Activated T-helper 1 cell treated with Interleukin-2 at 50 U/mL for 16 hours (primary cell): Measurements from ENCODE around the gene CDK14.
"Not testable (repeated sequence)": the region's sequence is repeated elsewhere in the genome, so short reads cannot be mapped to it uniquely, and the experiment has no call there.

Experiments
- DNase-seq: peaks from one replicate; pipeline ENCODE4 v3.0.0-alpha.2; 2020; ENCODE audit warnings: low read depth

CDK14 gene

DNA sequence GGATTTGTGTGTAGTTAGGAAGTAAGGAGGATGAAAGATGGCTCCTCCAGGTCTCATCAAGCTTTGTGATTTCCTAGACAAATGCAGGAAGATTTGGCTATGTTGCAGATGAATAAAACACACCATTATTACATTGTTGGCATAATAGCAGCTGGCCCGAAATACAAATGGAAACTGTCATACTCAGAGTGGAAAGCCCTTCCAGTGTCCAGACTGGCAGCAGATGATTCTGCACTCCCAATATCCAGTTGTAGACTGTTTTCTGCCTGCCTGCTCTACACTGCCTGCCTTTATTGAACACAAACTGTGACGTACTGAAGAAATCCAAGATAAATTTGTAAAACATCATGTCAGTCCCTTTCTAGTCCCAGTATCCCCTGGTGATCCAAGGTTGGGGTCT lies 568.4 kb downstream of the CDK14 start:
- no peak for DNase-seq

DNA sequence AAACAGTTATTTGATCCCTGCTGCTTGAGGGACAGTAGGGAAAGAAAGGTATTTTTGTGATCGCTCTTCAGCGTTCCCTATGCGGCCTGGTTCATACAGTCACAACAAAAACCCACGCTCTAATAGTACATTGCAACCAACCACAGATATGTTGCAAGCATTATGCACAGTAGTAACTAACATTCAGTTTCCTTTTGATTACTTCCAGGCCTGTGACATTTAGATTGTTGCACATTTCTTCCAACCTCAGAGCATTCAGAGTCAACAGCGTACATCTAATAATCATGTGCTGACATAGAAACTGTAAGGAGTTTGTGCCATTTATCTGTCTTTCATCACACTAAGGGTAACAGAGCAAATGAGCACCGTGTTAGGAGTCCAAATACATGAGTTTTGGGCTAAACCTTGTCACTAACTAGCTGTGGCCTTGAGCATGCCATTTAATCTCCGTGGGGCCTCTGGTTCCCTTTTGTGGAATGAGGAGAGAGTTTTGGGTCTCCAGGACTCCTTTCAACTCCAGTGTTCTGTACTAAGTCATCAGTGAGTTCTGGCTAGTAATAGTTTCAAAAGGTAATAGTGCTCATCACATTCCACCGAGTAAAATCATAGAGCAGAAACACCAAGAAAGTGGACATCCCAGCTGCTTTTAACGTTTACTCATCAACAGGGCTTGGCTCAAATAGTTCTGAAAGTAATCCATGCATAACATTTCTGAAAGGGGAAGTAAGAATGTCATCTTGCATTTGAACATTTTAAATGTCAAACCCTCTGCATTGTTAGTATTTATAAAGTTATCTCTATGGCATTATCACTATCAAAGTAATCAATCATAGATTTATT lies 569.1 kb downstream of the CDK14 start:
- DNase-seq: no peak

DNA sequence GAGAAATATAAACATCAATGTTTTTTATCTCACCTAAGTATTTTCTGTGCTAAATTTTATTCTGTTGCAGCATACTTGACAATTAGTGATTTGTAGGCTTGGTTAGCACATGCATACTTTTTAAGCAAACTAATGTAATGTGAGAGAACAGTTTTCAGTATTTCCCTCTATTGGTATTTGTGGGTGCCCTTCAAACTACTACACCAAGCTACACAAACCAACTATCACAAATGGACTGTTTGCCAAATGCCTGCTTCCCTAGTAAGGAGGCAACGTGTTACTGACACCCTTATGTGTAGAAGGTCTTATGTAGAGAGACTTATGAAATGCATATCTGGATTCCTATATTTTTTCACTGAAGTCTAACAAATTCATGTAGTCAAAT lies 569.7 kb downstream of the CDK14 start:
- DNase-seq: no peak

DNA sequence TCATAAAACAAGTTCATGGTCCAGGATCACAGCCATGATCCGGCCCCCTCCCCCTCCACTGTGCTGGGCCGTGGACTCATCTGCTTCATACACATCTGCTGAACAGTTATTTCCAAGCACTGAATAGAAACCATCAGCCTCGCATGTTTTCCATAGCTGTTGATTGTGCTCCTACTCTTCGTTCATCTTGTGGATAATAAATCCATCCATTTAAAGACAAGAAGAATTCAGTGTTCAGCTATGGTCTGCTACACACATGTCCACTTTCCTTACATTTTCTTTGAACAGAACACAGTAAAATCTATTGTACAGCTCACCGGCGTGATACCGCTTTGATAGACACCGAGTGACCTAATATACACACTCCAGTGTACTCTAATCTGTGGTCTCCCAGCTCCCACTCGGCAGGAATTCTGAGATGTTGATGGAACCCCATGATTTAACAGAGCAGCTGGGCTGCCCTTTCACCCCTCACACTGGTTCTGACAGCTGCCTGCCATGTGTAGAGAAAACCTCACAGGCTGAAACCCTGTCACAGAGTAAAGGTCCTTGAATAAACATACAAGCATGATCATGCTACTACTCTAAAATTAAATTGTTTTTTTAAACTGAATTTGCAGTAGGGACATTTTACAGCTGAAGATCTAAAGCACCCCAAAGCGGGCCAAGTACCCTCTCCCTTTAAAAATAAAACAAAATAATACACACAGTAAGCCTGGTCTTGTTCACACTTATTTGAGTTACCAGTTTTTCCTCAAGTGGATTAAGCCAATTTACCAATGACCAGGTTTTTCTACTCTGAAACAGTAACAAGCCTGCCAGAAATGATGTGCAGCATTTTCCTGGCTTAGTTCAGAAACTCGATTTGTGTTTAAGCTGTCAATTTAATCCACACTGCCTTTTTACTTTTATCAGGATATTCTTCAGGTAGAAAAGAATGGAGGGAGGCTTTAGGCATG lies 573.0 kb downstream of the CDK14 start:
- no peak for DNase-seq

DNA sequence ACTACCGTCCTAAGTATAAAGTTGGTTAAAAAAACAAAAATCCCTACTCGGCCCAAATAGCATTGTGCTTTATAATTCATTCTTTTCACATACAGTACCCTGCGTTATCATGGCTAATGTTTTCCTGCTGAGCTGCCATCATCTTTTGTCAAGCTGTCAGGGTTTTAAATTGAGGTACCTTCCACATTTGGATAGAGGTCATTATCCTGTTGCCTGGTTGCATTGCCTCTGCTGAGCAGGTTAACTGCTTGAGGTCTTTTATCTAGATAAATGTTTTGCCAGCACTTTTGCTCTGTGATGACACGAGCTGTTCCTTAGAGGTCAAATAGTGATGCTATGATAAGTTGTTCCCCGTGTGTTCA lies 573.7 kb downstream of the CDK14 start:
- no peak for DNase-seq

DNA sequence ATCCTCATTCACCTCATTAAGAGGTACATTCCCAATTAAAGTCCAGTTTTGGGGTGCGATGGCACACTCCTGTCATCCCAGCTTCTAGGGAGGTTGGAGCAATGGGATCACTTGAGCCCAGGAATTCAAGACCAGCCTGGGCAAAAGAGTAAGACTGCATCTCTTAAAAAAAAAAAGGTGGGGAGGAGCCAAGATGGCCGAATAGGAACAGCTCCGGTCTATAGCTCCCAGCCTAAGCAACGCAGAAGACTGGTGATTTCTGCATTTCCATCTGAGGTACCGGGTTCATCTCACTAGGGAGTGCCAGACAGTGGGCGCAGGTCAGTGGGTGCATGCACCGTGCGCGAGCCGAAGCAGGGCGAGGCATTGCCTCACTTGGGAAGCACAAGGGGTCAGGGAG lies 577.1 kb downstream of the CDK14 start:
- DNase-seq: not testable (repeated sequence)

DNA sequence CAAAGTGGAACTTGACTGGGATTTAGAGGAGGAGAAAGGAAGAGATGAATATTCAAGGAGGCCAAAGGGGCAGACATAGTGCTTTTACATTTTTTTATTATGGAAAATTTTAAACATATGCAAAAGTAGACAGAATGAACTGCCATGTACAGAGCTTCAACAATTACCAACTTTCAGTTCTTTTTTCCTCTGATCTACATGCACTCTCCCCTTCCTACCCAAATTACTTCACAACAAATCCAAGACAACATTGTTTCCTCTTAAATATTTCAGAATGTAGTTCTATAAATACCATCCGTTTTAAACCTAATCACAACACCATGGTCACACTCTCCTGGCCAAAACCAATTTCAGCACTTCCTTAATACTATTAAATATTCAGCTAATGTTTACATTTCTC lies 584.6 kb downstream of the CDK14 start:
- no peak for DNase-seq

DNA sequence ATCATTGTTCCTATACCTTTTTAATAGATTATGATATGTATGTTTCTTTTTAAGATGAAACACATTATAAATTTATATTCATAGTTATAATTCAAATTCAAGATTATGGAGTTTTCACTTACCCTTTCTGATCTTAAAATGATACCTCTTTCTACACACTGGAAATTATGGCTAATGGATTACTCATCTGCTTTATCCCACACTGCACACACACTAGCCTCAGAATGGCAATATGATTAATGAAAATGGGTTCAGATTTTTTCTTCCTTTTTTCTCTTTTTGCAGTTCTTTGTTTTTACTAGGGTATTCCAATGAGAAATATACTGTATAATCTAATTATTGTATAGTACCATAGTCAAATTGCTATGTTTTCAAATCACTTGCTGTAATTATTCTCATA lies 585.8 kb downstream of the CDK14 start:
- DNase-seq: no peak

DNA sequence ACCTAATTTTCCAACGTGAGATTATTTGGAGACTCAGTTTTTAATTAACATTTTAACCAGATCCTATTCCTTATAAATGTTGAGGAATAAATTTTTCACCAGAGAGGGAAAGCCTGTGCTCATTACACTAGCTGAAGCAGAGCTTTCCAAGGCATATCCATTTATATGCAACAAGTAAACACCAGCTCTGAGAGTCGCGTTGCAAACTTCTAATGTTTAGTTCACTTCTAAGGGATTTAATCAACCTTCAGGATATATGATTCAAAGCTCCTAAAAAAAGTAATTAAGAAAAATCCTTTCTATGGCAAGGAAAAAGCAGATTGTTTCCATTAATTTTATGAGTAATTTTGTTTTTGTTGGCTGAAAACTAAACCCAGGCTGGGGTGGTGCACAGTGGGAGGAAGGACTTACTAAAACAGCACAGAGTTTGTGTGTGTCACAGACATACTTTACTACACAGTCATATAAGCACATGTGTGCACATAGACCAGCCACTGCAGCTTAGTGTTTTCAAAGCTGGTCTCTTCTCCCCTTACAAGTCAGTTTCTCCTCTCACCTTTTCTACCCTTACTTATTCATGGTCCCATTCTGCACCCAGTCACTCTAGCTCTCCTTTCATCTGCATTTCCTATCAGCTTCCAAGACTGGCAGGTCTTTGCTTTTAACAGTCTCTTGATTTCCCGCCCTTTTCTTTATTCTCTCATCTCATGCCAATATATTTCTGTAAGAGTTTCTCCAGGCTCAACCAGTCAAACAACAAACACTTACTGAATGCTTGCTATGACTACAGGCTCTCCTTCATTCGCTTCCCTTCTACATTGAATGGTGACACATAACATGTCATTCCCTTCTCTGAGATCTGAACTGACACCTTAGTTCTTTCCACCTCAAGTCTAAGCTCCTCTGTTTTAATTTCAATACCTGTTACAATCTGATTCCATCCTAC lies 587.0 kb downstream of the CDK14 start:
- no peak for DNase-seq

DNA sequence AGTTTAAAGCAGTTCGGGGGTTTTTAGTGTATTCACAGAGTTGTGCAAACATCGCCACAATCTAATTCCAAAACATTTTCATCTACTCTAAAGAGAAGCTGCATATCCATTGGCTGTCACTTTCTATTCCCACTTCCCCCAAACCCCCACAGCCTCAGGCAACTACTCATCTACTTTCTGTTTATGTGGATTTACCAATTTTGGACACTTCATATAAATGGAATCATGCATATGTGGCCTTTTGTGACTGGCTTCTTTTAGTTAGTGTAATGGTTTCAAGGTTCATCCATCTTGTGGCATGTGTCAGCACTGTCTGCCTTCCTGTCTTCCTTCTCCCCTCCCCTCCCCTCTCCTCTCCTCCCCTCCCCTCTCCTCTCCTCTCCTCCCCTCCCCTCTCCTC lies 589.6 kb downstream of the CDK14 start:
- no peak for DNase-seq

DNA sequence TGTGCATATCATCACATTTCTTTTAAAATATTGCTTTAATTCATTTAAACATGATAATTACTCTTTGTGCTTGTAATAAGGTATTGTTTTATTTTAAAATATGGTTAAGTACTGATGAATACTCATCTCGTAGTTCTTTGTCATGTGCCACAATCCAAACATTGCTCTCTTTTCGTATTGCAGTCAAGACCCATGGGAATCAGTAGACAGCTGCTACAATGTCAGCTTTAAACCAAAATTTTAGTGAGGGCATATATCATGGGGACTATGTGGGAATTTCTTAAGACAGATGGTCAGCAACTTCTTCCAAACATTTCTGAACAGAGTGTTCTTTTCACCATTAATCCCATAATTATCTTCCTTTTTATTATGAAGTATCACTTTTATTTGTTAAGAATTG lies 590.9 kb downstream of the CDK14 start:
- DNase-seq: no peak

DNA sequence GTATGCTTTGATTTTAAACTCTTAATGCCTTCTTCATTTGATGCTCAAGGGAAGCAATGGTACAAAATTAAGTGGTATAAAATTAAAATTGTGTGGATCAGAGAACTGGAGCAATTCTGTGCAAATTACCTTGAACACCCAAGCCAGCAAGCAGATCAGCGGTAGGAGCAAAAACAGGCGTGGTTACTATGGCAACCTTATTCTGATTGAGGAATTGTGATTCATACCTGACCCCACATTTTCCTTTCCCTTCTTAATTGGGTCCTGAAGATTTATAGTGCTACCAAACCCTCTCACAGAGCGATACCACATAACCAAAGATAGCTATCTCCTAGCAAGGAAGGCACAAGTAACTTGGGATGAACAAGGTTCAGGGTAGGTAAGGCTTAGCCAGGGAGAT lies 595.6 kb downstream of the CDK14 start:
- DNase-seq: no peak

DNA sequence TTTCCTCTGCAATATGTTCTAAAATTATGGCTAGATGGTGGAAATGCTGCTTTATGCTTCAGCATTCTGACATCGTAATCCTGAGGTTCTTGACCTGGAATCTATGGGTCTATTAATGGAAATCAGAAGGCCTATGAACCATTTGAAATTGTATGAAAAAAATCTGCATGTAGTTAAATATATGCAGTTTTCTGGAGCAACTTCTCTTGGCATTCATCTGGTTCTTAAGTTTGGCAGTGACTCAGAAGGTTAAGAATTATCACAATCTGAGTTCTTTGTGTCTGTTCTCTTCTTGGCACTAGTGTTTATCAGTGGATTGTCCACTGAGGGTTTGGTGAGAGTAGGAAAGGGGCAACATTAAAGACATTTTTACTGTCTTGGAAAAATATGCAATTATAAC lies 597.0 kb downstream of the CDK14 start:
- DNase-seq: no peak

DNA sequence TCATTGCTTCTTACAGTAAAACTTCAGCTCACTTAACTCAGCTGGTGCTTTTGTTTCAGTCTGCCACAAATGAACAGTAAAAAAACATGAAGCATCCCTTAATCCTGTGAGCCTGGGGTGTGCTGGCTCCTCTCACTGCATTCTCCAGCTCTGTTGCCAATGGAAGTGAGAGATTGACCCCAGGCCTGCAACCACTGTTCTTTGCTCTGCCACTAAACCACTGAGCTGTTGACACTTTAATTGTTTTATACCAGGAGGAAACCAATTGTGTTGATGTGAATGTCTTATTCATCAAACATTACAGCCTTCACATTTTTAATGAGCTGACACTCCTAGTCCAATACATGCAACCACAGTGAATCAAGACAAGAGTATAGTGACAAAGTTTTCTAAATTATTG lies 598.7 kb downstream of the CDK14 start:
- no peak for DNase-seq

DNA sequence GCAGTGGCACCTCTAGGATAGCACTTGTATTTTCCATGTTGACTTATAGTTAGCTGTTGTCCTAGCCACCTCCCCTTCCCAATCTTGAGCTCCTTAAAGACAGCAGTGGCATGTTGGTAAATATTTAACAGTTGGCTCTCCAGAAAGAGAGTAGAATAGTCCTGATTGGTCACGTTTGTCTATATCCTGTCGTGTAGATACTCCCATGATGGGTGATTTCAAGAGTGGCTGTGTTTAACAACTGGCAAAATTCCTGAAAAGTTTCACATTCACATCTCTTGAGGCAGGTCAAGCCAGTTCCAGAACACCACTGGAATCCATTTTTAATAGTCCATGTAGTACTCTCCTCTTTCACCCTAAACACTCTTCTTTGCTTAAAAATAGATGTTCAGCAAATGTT lies 599.9 kb downstream of the CDK14 start:
- no peak for DNase-seq

DNA sequence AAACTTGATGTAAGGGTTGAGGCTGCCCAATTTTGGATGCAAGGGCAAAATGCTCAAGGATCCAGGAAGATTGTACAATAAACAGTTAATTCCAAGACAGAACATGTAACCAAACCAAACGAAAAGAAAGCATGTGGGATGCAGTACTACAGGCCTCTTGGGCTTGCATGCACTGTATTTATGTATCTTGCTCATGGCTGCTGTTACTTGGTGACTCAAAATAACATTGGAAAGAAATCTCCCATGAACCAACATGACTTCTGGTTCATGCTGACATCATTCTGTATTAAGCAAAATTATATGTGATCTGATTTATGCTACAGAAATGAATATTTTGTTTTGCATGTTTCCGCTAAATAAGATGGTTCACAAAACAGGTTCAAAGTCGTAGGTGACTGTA lies 602.2 kb downstream of the CDK14 start:
- DNase-seq: no peak

DNA sequence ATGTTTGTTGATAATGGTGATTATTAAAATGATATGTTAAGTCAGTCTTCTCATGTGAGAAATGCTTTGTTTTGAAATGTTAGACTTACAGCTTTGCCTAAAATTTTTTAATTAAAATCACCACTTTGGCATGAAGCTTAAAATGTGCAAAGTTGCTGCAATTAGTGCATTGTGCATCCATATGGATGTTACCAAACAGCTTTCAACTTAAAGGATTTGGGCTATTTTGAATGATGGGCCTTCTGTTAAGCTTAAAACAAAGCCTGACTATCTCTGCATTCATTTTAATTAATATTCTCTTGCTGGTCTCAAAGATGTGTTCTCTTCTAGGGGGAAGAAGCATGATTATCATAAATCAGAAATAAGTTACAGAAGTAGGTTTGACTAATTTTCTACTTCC lies 603.5 kb downstream of the CDK14 start:
- DNase-seq: no peak

DNA sequence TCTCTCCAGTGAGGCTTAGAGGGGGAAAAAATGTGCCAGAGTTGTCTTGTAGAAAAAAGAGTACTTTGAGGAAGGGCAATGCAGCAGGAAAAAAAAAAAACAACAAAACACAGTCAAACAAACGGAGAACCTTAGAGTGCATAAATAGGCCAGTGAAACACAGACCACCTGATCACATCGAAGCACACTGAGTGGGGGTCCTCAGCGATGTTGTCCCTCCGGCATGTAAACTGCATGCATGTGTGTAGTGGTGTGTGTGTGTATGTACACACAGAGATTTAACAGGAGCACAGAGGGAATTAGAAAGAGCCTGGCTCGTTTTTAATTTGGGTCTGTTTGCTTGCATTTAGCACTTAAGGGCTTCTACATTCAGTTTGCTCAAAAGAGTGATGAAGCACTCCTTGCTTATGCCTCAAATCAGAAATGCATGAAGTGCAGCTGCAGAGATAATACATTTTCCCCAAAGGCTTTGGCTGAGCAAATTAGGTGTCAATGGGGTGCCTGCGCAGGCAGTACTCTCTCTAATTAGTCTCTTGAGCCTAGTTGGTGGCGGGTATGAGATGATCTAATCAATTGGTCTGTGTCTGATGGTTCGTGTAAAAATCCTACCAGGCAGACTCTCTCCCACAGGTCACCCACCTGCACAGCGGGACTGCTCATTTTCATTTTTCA lies 605.5 kb downstream of the CDK14 start:
- DNase-seq: no peak

DNA sequence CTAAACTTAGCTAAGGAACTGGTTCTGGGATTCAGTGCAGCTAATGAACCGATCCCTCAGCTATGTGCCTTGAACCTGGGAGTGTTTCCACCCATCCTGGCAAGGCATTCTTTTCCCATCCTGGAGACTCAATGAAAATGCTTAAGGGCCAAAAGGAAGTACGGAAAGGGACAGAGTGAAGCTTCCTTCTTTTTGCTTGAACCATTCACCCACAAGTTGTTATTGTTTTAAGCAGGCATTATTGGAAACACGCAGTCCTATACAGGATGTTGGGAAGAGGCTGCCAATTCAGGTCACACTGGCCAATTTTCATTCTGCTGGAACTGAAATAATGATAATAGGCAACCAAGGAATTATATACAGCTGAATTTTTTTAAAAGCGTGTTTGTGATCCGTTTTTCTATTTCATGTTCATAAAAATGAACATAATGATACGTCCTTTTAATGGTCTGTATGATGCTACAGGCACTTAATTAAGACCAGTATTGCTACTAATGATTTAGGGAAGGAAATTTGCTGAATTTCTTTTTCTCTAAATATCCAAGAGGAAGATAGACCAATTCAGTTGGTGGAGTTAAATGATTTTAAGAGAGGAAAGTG lies 610.3 kb downstream of the CDK14 start:
- no peak for DNase-seq

DNA sequence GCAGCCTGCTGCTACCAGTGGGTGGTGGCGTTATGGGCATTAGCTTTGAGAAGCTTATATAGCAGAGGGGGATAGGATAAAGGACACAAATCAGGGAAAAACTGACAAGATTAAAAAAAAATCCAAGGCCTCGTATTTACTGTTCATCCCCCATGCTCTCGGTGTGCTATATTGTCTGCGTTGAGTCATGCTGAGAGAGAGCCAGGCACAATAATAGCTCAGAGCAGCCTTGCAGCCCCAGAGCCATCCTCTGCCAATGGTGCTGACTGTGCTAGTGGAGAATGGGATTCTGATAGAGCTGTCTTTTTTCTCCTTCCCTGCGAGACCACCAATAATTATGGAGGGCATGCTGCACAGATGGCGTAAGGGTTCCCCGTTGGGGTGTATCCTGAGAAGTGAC lies 616.5 kb downstream of the CDK14 start:
- no peak for DNase-seq

DNA sequence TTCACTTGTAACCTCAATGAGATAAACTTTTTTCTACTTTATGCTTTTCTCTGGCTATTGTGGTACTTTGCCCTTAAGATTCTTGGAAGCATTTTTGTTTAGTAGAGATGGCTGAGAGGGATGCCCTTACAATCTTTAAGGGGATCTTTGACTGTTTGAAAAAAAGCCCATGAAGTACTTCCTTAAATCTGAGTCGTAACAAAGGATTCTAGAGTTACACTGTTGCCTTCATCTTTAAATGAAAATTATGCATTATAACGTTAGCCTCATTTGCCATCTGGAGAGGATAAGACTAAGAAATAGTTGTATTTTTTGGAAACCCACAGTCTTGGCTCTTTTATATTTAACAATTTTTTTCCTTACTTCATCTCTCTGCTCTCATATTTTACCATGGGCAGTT lies 630.3 kb downstream of the CDK14 start:
- no peak for DNase-seq
